H1 (cell line): Measurements from ENCODE around the gene BCL3. TPM values are rescaled to one million over a fixed set of nuclear protein-coding genes. Genes with fewer than 3 reads are reported as not detected.

Source experiments
- CTCF ChIA-PET: fragments of 300-600 bp; sonication (Branson Sonifier 250); formaldehyde crosslinking; loops from one replicate; lab custom pipeline; 2021; ENCODE audit not compliant: partially characterized antibody; lab: Charles Lee
- POLR2A ChIA-PET: fragments of 300-600 bp; sonication (Branson Sonifier 250); formaldehyde crosslinking; loops from one replicate; lab custom pipeline; 2021; ENCODE audit warnings: inconsistent platforms; ENCODE audit not compliant: partially characterized antibody; lab: Charles Lee
- DNase-seq, 2 experiments: peaks; one replicate each; pipeline versions ENCODE4 v3.0.0 to v3.0.0-alpha.2; 2010 to 2022; ENCODE audit warnings: low spot score in 2 of 2, low read depth in 1 of 2, mixed read lengths in 1 of 2
- FAIRE-seq: peaks from 2 replicates; lab custom pipeline; 2011; peaks lifted over from hg19 to GRCh38; lab: Jason Lieb, UNC
- H2AFZ ChIP-seq: 2 replicates; pipeline ENCODE4 v1.8.1; 2012; ENCODE audit warnings: low read length, inconsistent platforms
- H2AK5ac ChIP-seq: 2 replicates; pipeline ENCODE4 v1.6.1; 2013; ENCODE audit warnings: low read depth, low read length
- H2BK120ac ChIP-seq: replicated peaks from 2 replicates; pipeline ENCODE3; 2013; ENCODE audit warnings: low read depth, low read length, inconsistent platforms
- H2BK12ac ChIP-seq: 2 replicates; pipeline ENCODE4 v1.6.1; 2013; ENCODE audit warnings: low read depth, low read length
- H2BK15ac ChIP-seq: 2 replicates; pipeline ENCODE4 v1.6.1; 2013; ENCODE audit warnings: low read length
- H2BK20ac ChIP-seq: 2 replicates; pipeline ENCODE4 v1.6.1; 2013; ENCODE audit warnings: low read length
- H2BK5ac ChIP-seq: 2 replicates; pipeline ENCODE4 v1.6.1; 2013; ENCODE audit warnings: low read depth, low read length
- H3K14ac ChIP-seq: 2 replicates; pipeline ENCODE4 v1.6.1; 2013; ENCODE audit warnings: inconsistent platforms; ENCODE audit not compliant: insufficient read length
- H3K18ac ChIP-seq: 2 replicates; pipeline ENCODE4 v1.6.1; 2013; ENCODE audit warnings: low read length; ENCODE audit errors: extremely low read depth
- H3K23ac ChIP-seq: 2 replicates; pipeline ENCODE4 v1.6.1; 2013; ENCODE audit warnings: inconsistent platforms; ENCODE audit not compliant: insufficient read length
- H3K23me2 ChIP-seq: 2 replicates; pipeline ENCODE4 v1.6.1; 2013; ENCODE audit warnings: low read depth, low read length
- H3K27ac ChIP-seq: 2 replicates; pipeline ENCODE4 v1.6.1; 2011; ENCODE audit warnings: low read depth, low read length, inconsistent platforms
- H3K27me3 ChIP-seq, 4 experiments: replicated peaks in 1 of 4; 1 replicate in 1 of 4; 2 replicates in 3 of 4; pipeline versions ENCODE4 v1.6.1 to v1.8.1; 2011 to 2013; ENCODE audit warnings: low read length in 3 of 4, mild to moderate bottlenecking in 3 of 4, inconsistent platforms in 2 of 4, mixed read lengths in 2 of 4, moderate library complexity in 1 of 4; ENCODE audit not compliant: control insufficient read depth in 3 of 4, insufficient read depth in 3 of 4; ENCODE audit errors: extremely low read depth in 1 of 4
- H3K36me3 ChIP-seq, 4 experiments: 2 replicates each; pipeline versions ENCODE4 v1.6.1 to v1.8.1; 2011 to 2013; ENCODE audit warnings: mild to moderate bottlenecking in 4 of 4, low read length in 3 of 4, moderate library complexity in 2 of 4, control low read depth in 1 of 4, inconsistent platforms in 1 of 4; ENCODE audit not compliant: insufficient read depth in 4 of 4, control insufficient read depth in 2 of 4
- H3K4ac ChIP-seq: replicated peaks from 2 replicates; pipeline ENCODE3; 2013; ENCODE audit warnings: low read length, low read depth, mixed read lengths, inconsistent platforms; ENCODE audit not compliant: insufficient read length
- H3K4me1 ChIP-seq, 4 experiments: replicated peaks in 1 of 4; 1 replicate in 1 of 4; 2 replicates in 3 of 4; pipeline versions ENCODE4 v1.6.1 to v1.8.1; 2011 to 2013; ENCODE audit warnings: low read length in 3 of 4, inconsistent platforms in 2 of 4, mixed read lengths in 1 of 4; ENCODE audit not compliant: insufficient read depth in 4 of 4, control insufficient read depth in 3 of 4
- H3K4me2 ChIP-seq, 2 experiments: 2 replicates each; pipeline versions ENCODE4 v1.6.1 to v1.8.1; 2011 to 2013; ENCODE audit warnings: low read depth in 2 of 2, low read length in 2 of 2, control low read depth in 1 of 2, inconsistent platforms in 1 of 2, mild to moderate bottlenecking in 1 of 2; ENCODE audit not compliant: insufficient read depth in 1 of 2
- H3K4me3 ChIP-seq, 4 experiments: fragments of 200-600, 300-600 bp in 1 of 4; sonication (generic), shearing (Covaris generic), sonication (Bioruptor Twin) in 1 of 4; 2 replicates each; pipeline versions ENCODE4 v1.5.1 to v1.8.1; 2011 to 2016; ENCODE audit warnings: low read length in 4 of 4, low read depth in 3 of 4, control low read depth in 2 of 4, inconsistent platforms in 2 of 4, mild to moderate bottlenecking in 2 of 4, mixed read lengths in 1 of 4, moderate library complexity in 1 of 4; ENCODE audit not compliant: insufficient read depth in 2 of 4; ENCODE audit errors: extremely low read depth in 1 of 4
- H3K56ac ChIP-seq: replicated peaks from 2 replicates; pipeline ENCODE3; 2013; ENCODE audit warnings: low read depth, mild to moderate bottlenecking, mixed read lengths, low read length, inconsistent platforms; ENCODE audit not compliant: insufficient read length
- H3K79me1 ChIP-seq: 2 replicates; pipeline ENCODE4 v1.6.1; 2013; ENCODE audit warnings: low read depth, low read length, control low read depth
- H3K79me2 ChIP-seq, 2 experiments: 2 replicates each; pipeline versions ENCODE4 v1.6.1 to v1.8.1; 2012 to 2013; ENCODE audit warnings: low read length in 2 of 2, mild to moderate bottlenecking in 2 of 2, inconsistent platforms in 1 of 2; ENCODE audit not compliant: insufficient read depth in 2 of 2, control insufficient read depth in 1 of 2
- H3K9ac ChIP-seq, 4 experiments: replicated peaks in 1 of 4; 1 replicate in 1 of 4; 2 replicates in 3 of 4; pipeline versions ENCODE4 v1.6.1 to v1.8.1; 2011 to 2013; ENCODE audit warnings: low read depth in 3 of 4, low read length in 3 of 4, control low read depth in 2 of 4, mild to moderate bottlenecking in 2 of 4, moderate library complexity in 2 of 4, inconsistent platforms in 1 of 4; ENCODE audit errors: extremely low read depth in 1 of 4
- H3K9me3 ChIP-seq, 2 experiments: 2 replicates each; pipeline versions ENCODE4 v1.6.1 to v1.8.1; 2012 to 2013; ENCODE audit warnings: mild to moderate bottlenecking in 2 of 2, moderate library complexity in 2 of 2, control low read depth in 1 of 2, inconsistent platforms in 1 of 2, low read depth in 1 of 2, low read length in 1 of 2, mixed read lengths in 1 of 2; ENCODE audit not compliant: insufficient read depth in 2 of 2
- H4K20me1 ChIP-seq, 2 experiments: replicated peaks in 1 of 2; 2 replicates each; pipeline versions ENCODE3 to v1.8.1; 2011 to 2013; ENCODE audit warnings: inconsistent platforms in 2 of 2, low read length in 2 of 2, mild to moderate bottlenecking in 1 of 2; ENCODE audit not compliant: insufficient read depth in 2 of 2, control insufficient read depth in 1 of 2
- H4K5ac ChIP-seq: 2 replicates; pipeline ENCODE4 v1.6.1; 2013; ENCODE audit warnings: low read length, low read depth, mixed read lengths, inconsistent platforms; ENCODE audit not compliant: insufficient read length
- H4K8ac ChIP-seq: 2 replicates; pipeline ENCODE4 v1.8.0; 2013; ENCODE audit warnings: mild to moderate bottlenecking, moderate library complexity, low read length, inconsistent platforms; ENCODE audit not compliant: insufficient read depth; ENCODE audit errors: extremely low read depth
- H4K91ac ChIP-seq: replicated peaks from 2 replicates; pipeline ENCODE3; 2013; ENCODE audit warnings: low read length, mixed read lengths, inconsistent platforms; ENCODE audit not compliant: insufficient read length
- WGBS, 2 experiments: shearing (Covaris generic) in 1 of 2; methylation state at CpG; one replicate each; pipeline versions ENCODE4 v1.1.6 to v1.1.7; 2013 to 2015; ENCODE audit warnings: low lambda C conversion rate in 2 of 2, mixed read lengths in 2 of 2, inconsistent platforms in 1 of 2, low coverage in 1 of 2, missing lambda C conversion rate in 1 of 2; ENCODE audit not compliant: insufficient replicate concordance in 2 of 2, insufficient coverage in 1 of 2, insufficient read length in 1 of 2; ENCODE audit errors: extremely low coverage in 1 of 2, missing lambda C conversion rate in 1 of 2; 5-methylcytosine and 5-hydroxymethylcytosine counted together
- polyA plus RNA-seq, 7 experiments: library from polyadenylated mRNA; depleted of rRNA in 3 of 7; stranded (reverse) in 5 of 7; unstranded in 2 of 7; fragments of >200 nt in 5 of 7; fragments of 200-250 nt in 2 of 7; gene quantifications; 1 replicate in 5 of 7; 2 replicates in 1 of 7; 4 replicates in 1 of 7; pipeline versions ENCODE4 v1.2.1 to v1.2.3, GENCODE V29; 2011 to 2013; ENCODE audit warnings: missing spikeins in 2 of 7, mixed read lengths in 2 of 7
- total RNA-seq: library from RNA; stranded (reverse); fragmentation: NEBNext Ultra II Directional; extraction: Animal tissue kit (Norgen Biotek cat#: 25700); gene quantifications from 2 replicates; pipeline ENCODE4 v1.2.1, GENCODE V29; 2021

BCL3 gene
- total and polyA plus RNA-seq, 2 of the 8 experiments (the other 6 are each of a cell fraction or from before 2014, with no cell fraction given) = 0.88 to 2.4 TPM

DNA sequence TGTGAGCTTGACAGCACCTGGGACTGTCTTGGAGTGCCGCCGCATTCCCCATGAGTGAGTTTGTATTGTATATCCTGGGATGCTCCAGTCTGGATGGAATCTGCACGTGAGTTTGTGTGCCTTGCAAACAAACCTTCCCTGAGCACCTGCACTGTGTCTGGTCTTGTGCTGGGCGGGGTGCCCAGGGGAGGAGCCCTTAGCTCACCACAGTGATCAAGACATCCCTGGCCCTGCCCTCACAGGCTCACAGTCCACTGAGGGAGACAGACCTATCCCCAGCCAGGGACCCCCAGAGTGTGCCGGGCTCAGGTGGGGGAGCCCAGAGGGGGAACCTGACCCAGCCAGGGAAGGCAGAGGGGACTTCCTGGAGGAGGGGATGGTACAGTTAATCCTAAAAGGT, 58.7 kb downstream of the BCL3 start:
- Histone ChIP-seq H4K8ac (no peak overlapping the region), H4K20me1 (peaks cover 8 to 12% of the 10 kb centered on the region in 2 experiments), H3K14ac (no peak overlapping the region), H2BK12ac (peak overlapping the region; percentile 35), H3K4me2 (peak overlapping the region in 1 of 2 experiments; percentile 22; a peak in 3 of 4 replicates), H4K91ac (no peak overlapping the region), H3K9me3 (no peaks in the 10 kb centered on the region), H4K5ac (no peak overlapping the region), H2BK20ac (no peak overlapping the region), H3K23me2 (peaks cover 5% of the 10 kb centered on the region; the same call in 1 of the 2 replicates), H2BK5ac (0 out of 2 replicates have a peak overlapping the region, but pooled peaks have one; percentile 39), H3K27ac (no peak overlapping the region), H2BK120ac (no peak overlapping the region), H3K9ac (no peak overlapping the region), H3K79me2 (no peaks in the 10 kb centered on the region), H2BK15ac (0 out of 2 replicates have a peak overlapping the region, but pooled peaks have one; percentile 72), H3K79me1 (peaks cover 2% of the 10 kb centered on the region; the same call in 1 of the 2 replicates), H2AK5ac (peak overlapping the region; percentile 70), H3K4ac (peak overlapping the region; percentile 88), H2AFZ (no peak overlapping the region), H3K4me1 (peaks cover 4 to 34% (median 21%) of the 10 kb centered on the region in 4 experiments), H3K4me3 (no peak overlapping the region), H3K18ac (no peak overlapping the region), H3K36me3 (peaks cover 0 to 6% (median 2%) of the 10 kb centered on the region in 4 experiments; a peak in 4 of 8 replicates), H3K27me3 (peaks cover 0 to 21% (median 18%) of the 10 kb centered on the region in 4 experiments; a peak in 6 of 7 replicates), H3K56ac (no peak overlapping the region), H3K23ac (no peak overlapping the region)
- CTCF ChIA-PET = interaction anchor here (0.9 to 8.5 kb wide), 28 partner anchors 9 to 236 kb away, joined by 3 to 116 read pairs (median 6); partner anchors contain the start of gene NECTIN2
- DNase-seq (no peak), FAIRE-seq (no peak)
- WGBS, 2 experiments = 90% methylated on average over 4 of the region's 5 CpGs; no CpG with 5 or more reads in 1 of the 2 experiments
- POLR2A ChIA-PET = interaction anchor here (0.7 to 4.7 kb wide), 19 partner anchors 8 to 88 kb away, joined by 3 to 30 read pairs (median 4); partner anchors contain the start of gene NECTIN2
